Stimulated activated CD8-positive, alpha-beta memory T cell treated with anti-CD3 and anti-CD28 coated beads, Interleukin-4, amount 100 ng/mL, for 4 hours (primary cell): Measurements from ENCODE around the gene PNKP.
A peak's percentile ranks its signal among the peaks of the same experiment; 100 is the strongest.

ENCODE experiments used
- DNase-seq, 2 donors: peaks; one replicate each; pipeline ENCODE4 v3.0.0-alpha.2; 2020; ENCODE audit warnings: low read depth in 2 of 2, low spot score in 1 of 2

The PNKP gene

DNA sequence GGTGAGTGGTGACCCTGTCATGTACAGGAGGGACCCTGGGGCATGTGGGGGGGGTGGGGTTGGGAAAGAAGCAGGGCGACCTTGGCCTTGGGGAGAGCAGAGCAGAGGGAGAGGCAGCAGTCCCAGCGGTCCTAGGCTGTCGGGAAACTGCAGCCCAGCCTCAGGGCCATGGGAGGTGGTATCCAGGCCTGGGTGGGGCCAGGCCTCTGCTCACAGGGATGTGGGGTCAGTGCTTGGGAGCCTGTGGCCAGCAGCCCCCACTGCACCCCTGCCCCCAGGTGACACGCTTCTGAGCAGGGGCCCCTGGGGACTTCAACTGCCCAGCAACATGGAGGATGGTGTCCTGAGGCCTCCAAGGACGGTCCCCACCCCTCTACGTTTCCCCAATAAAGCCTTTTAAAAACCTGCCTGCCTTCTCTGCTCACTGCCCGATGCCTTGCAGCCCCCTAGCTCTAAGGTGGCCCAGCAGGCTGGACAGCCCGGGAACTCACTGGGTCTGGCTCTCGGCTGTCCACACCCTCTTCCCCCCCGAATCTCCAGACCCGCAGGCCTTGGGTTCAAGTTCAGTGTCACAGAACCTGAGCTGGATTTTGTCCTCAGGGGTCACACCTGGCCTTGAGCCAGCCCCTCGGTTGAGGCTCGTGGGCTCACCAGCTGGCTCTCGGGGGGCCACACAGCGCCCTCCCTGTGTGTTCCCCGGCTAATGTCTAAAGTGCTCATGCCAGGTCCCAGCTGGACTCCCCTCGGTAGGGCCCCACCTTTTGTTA lies 6.9 kb downstream of the PNKP start:
- no peak for DNase-seq

DNA sequence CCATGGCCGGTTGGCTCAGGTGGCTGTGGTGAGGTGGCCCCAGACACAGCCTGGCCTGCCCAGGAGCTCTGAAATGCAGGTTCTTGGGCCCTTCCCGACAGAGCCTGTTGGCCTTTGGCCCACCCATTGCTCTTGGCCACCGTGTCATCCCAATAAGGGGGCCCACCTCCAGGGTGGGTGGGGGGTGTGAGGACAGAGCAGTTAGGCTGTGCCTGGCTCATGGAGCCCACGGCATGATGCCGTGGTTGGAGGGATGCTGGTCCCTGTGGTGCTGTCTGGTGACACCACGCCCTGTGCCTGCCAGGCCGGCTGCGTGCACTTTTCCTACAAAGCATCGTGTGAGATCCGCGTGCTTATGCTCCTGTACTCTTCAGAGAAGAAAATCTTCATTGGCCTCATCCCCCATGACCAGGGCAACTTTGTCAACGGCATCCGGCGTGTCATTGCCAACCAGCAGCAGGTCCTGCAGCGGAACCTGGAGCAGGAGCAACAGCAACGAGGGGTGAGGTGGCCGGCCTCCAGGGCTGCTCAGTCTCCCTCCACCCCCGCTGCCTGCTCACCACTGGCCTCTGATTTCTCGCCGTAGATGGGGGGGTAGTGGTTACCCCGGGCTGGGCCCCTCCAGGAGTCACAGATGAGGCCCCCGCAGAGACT lies 7.6 kb downstream of the PNKP start:
- no peak for DNase-seq

DNA sequence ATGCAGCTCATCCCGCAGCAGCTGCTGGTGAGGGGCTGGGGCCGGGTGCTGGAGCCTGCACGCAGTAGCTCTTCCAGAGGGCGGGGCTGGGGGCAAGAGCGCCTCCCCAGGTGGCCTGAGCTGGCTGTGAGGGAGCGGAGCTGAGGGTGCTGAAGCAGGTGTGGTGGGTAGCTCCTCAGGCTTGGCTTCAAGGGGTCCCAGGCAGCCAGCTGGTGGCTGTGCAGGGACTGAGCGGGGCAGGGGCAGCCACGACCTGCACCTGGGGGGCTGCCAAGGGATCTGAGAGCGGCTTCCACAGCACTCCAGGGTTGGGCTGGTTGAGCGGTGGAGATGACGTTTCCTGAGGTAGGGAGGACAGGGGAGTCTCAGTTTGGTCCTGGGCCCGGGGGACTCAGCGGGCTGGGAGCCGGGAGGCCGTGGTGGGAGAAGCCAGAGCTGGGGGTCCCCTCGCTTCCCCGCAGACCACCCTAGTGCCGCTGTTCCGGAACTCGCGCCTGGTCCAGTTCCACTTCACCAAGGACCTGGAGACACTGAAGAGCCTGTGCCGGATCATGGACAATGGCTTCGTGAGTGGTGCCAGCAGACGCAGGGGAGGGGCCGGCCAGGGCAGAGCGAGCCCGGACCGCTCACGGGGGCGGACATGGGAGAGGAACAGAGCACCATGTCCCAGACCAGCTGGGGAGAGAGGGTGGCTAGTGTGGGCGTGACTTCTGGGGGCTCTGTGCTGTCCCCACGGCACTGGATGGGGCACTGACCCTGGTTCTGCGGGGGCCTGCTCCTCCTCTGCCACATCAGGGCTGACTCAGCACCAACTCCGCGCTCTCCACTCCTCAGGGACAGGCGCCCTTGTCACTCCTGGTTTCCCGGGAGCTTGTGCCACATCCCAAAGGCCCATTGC lies 9.0 kb downstream of the PNKP start:
- no peak for DNase-seq

DNA sequence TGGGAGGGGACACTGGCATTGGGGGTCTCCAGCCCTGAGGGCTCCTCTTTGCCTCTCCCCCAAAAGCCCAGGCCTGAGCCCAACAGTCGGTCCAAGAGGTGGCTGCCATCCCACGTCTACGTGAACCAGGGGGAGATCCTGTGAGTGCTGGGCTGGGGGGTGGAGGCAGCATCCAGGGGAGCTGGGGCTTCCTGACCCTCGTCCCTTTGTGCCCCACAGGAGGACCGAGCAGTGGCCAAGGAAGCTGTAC lies 9.6 kb downstream of the PNKP start:
- DNase-seq, result no peak

DNA sequence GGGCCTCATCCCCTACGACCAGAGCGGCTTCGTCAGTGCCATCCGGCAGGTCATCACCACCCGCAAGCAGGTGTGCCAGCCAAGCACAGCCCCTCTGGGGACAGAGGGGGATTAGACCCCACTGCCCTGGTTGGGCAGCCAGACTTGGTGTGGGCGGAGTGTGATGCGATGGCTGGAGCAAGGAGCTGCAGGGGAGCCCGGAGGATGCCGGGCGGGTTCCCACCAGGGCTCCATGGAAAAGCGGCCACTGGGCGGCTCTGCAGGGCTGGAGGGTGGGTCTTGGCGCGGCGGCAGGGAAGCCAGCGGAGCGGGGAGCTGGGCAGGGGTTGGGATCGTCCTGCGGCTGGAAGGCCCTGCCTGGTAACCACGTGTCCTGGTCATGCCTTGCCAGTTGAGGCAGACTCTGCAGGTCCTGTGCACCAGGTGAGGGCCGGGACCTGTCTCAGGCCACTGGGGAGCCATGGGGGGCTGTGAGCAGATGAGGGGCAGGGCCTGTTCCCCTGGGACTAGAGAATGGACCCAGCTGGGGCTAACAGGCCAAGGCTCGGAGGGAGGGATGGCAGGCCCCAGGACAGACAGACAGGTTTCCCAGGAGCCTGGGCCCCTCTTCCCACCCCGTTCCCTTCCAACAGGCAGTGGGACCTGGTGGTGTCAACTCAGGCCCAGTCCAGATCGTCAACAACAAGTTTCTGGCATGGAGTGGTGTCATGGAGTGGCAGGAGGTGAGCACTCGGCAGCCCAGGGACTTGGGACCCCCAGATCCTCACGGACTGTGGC lies 10.1 kb downstream of the PNKP start:
- no peak for DNase-seq

DNA sequence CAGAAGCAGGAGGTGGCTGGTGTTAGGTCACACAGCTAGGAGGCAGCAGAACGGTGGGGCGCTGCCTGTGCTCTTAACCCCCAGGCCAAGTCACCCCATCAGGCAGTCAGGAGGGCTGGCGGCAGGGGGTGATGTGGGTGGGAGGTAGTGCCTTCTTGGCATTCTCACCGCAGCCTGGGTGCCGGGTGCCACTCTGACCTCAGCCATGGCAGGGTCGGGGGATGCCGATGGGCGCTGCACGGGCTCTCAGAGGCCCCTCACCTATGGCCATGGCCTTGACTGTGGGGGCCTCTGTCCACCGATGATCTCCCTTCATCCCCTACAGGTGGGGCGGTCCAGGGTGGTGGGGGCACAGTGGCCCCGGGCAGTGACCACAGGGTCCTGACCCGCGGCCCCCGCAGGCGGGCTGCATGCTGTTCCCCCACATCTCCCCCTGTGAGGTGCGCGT lies 10.8 kb downstream of the PNKP start:
- no peak for DNase-seq

DNA sequence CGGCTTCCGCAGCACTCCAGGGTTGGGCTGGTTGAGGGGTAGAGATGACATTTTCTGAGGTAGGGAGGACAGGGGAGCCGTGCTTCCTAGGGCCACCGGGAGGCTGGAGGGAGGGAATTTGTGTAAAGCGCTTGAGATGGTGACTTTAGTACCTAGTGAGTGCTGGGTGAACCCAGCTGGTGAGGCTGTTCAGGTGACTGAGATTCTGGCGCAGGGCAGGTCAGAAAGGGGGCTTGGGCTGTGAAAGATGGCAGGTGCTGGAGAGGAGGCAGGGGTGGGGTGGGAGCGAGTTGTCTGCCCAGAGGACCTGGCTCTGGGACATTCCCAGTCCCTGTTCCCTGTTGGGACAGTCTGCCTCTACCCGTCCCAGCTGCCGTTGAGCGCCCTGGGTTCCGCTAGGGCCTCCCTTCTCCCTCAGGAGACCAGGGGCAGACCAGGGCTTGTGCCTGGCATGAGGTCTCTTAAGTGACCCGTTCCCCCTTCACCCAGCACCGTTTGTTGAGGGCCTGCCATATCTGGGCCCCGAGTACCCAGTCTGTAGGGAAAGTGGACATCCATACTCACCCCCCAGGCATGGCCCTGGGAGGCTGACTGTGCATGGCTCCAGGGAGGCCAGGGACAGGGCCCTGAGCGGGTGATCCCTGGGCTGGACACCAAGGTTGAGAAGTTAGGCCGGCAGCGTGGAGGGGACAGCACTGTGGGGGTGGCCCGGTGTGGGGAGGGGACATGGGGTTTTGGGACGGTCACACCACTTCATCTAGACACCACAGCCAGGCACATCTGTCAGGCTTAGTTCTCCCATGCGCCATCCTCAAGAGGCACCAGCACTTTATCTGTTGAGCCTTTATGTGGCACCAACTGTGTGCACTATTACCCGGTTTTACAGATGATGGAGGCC lies 11.5 kb downstream of the PNKP start:
- DNase-seq, result no peak

DNA sequence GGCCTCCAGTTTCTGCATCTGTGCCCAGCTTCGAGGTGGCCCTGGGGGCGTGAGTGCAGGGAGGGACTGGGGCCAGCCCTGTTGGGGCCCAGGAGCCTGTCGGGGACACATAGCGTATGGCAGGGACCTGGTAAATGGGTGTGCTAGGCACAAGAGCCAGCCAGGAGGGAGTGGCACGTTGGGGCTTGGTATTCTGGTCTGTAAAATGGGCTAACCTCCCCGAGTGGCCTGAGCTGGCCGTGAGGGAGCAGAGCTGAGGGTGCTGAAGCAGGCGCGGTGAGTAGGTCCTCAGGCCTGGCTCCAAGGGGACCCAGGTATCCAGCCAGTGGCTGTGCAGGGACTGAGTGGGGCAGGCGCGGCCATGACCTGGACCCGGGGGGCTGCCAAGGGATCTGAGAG lies 12.1 kb downstream of the PNKP start:
- DNase-seq, result no peak

DNA sequence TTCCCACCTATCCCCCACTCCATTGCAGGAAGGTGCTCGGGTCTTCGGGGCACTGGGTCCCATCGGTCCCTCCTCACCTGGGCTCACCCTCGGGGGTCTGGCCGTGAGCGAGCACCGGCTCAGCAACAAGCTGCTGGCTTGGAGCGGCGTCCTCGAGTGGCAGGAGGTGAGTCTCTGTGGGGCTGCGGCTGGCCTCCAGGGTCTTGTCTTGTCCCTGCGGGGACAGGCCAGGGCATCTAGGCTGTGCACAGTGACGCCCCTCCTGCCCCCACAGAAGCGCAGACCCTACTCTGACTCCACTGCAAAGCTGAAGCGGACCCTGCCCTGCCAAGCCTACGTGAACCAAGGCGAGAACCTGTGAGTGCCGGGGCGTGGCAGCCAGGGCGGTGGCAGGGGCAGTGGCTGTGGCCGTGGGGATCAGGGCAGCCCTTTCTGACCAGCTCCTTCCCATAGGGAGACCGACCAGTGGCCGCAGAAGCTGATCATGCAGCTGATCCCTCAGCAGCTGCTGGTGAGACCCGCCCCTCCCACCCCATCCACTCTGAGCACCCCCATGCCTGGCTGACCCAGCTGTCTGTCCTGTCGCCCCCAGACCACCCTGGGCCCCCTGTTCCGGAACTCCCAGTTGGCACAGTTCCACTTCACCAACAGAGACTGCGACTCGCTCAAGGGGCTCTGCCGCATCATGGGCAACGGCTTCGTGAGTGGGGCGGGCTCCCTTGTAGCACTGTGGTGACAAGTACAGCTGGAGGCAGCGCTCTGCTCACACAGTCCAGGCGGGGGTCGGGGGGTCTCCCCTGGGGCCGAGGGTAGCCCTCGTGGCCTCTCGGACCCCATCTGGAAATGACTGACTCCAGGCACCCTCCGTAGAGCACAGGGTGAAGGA lies 12.8 kb downstream of the PNKP start:
- no peak for DNase-seq

DNA sequence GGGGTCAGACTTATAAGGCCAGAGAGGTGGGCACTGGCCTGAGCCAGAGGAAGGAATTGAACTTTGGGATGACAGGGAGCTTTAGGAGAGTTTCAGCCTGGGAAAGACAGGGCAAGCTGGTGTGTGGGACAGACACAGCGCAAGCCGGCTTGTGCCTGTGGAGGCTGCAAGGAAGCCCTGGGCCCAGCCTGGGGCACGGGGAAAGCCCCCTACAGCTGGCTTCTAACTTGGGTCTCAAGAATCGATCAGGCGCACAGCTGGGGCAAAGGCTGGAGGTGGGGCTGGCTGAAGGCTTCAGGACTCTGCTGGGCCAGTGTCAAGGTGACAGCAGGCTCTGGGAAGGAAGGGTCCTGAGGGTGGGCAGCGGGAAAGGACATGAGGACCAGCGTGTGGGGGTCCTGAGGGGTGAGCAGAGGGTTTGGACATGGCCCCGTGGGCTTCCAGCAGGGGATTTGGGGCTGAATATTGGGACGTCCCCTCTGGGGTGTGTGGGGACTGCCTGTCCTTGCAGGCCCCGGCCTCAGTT lies 13.5 kb downstream of the PNKP start:
- DNase-seq, result no peak

DNA sequence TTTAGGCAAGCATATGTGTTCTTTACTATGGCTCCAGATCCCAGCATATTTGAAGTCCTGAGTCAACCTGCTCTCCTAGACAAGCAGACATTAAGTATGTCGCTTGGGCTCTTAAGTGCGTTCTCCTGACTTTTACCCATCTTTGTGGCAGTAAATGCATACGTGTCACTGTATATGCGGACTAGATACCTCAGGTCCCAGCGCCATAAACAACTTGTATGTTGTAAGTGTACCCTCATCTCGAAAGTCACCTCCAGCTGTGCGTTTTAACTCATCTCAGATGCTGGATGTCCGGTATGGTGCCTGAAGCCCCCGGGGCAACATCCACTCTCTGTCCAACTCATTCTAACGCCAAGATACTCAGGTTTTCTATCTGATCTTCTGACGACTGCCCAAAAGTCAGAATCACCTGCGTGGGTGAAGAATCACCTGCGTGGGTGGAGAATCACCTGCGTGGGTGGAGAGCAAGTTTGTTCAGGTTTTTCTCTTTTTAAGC lies 14.7 kb downstream of the PNKP start:
- DNase-seq, result no peak

DNA sequence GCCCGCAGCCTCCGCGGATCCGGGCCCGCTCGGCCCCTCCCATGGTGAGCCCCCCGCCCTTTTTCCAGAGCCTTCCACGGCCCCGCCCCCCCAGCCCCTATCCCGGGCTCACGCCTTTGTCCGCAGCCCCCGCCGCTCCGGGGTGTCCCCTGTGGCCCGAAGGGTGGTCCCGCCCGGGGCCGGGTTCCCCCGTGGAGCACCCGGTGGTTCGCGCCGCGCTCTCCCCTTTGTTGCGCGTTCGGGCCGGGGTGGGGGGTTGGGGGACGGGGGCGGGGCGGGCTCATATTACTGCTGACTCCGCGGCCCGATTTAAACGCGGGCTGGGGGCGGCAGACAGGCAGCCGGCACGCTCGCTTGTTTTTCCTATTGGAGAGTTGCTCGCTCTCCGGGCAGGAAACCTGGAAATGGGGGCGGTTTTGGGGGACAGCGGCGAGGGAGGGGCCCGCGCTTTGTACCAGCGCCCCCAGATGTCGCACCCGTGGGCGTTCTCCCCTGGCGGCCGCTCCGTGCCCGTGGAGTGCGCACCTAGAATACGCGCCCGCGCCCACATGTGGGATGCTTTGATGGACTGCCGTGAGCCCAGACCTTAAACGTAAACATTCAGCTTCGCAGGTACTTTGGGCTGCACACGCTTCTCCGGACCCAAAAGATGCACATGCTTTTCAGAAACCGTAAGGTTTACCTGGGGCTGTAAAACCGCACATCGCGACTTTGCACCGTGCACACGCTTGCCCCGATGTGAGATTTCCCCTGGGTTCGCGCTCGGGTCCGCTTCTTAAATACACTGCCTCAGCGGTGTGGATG lies 15.7 kb downstream of the PNKP start:
- DNase-seq, result no peak

DNA sequence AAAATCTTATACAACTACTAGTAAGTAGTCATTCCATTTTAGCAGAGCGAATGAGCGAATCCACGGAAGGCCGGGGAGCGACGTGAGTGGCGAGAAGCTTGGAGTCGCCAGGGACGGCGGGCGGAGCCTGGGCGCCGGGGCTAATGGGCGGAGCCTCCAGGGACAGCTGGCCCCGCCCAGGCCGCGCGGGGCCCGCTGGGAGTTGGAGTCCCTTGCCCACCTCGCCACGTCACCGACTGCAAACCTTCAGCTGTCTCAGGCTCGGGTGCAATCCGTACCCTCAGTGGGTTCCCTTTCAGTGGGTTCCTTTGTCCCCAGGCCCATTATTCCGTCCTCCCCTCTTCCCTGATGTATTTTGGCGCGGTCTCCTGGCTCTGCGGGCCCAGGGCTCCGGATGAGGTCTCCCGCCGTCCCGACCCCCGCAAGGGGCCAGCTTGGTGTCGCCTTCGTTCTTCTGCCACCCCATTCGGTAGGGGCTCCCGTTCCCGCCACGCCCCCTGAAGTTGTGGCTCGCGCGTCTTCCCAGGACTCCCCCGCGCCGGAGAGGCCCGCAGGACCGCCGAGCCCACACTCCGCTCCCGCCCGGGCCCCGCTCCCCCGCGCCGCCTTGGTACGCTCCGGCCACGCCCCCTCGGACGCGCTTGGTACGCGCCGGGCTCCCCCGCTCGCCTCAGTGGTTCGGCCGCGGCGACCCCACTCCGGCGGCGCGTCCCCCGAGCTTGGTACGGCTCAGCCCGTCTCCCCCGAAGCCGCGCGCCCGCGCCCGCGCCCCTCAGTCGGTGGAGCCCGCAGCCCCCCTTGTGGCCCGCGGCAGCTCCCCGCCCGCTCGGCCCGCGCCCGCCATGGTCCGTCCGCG lies 16.7 kb downstream of the PNKP start, which contains the start of gene PTOV1:
TSS of gene PTOV1 (plus strand) at position 673 of the 856 bp plus-strand sequence.
- peak; percentile 68 to 71 for DNase-seq

DNA sequence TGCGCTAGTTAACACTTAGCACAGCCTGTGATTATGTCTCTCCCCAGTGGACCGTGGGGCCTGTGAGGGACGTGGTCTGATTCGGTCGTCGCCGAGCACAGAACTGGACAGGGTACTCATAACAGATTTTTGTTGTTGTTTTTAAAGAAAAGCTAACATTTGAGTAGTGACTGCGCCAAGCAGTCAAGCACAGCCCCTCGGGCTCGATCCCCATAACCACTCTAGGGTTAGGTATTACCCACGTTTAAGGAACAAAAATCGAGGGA lies 17.2 kb downstream of the PNKP start:
- no peak for DNase-seq

DNA sequence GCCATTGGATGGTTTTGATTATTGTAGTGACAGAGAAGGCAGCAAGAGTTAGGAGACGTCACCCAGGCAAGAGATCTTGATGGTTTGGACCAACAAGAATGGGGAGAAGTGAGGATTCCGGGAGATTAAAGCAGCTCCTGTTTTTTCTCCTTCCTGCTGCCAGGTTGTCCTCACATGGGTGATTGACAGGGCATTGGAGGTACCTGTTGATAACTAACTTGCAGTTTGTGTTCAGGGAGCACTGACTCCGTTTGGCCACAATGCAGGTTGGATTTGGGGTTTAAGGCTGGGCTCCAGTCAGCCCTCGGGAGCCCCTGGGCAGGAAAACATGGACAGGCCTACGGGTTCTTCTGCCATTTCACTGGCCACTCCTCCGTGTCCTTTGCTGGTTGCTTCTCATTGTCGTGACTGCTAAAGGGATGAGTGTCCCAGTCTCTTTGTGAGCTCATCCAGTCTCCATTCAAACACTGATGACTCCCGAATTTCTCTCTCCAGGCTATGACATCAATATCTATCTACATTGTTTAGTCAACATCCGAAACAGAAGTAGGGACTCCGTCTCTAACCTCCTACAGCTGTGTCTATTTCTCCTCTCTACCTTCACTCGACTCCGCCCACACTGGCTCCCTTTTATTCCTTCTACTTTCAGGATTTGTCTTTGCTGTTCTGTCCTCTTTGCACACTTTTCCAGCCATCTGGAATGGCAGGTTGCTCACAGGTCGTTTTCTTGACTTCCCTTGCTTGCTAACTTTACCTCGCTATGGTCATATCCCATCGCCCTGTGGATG lies 17.7 kb downstream of the PNKP start:
- no peak for DNase-seq

DNA sequence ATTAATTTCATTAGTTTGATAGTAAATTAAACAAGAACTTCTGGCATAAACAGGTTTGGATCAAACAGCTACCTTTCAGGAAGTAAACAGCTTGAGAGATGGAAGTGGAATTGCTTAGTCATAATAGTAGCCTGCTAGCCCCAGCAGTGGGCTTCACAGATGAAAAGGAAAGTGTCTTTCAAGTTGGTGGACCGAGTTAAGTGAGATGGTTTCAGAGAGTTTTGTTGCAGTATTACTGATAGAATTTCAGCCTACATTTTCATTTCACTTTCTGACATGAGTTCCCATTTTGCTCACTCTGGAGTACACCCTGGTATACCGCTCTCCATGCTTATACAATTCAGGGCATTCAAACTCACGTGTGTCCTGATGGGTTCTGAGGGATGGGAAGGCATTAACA lies 18.4 kb downstream of the PNKP start:
- DNase-seq, result no peak
